Measurements from ENCODE around the gene KMT2C.
"Not testable (repeated sequence)": the region's sequence is repeated elsewhere in the genome, so short reads cannot be mapped to it uniquely, and the experiment has no call there.

DNA sequence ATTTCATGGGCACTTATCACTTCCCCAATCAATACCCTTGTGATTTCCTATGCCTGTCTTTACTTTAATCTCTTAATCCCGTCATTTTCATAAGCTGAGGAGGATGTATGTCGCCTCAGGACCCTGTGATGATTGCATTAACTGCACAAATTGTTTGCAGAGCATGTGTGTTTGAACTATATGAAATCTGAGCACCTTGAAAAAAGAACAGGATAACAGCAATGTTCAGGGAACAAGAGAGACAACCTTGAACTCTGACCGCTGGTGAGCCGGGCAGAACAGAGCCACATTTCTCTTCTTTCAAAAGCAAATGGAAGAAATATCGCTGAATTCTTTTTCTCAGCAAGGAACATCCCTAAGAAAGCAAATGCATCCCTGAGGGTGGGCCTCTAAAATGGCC, 84.1 kb downstream of the KMT2C start:
- not testable (repeated sequence) for TF ChIP-seq POLR2A (IDR thresholded peaks at IDR 0.05; ENCODE audit: low read depth); CTCF (IDR thresholded peaks at IDR 0.05); EP300 (IDR thresholded peaks at IDR 0.05); POLR2AphosphoS5 (IDR thresholded peaks at IDR 0.05)

All from esophagus muscularis mucosa (tissue), 4 donors.